Colon (tissue), 2 donors: Measurements from ENCODE around the gene SBDS.
"Not testable (repeated sequence)": the region's sequence is repeated elsewhere in the genome, so short reads cannot be mapped to it uniquely, and the experiment has no call there.

Experiments
- FAIRE-seq: peaks from 2 replicates; lab custom pipeline; 2012; peaks lifted over from hg19 to GRCh38; lab: Jason Lieb, UNC
- donor health status: control.
- donor health status: control.

SBDS gene

DNA sequence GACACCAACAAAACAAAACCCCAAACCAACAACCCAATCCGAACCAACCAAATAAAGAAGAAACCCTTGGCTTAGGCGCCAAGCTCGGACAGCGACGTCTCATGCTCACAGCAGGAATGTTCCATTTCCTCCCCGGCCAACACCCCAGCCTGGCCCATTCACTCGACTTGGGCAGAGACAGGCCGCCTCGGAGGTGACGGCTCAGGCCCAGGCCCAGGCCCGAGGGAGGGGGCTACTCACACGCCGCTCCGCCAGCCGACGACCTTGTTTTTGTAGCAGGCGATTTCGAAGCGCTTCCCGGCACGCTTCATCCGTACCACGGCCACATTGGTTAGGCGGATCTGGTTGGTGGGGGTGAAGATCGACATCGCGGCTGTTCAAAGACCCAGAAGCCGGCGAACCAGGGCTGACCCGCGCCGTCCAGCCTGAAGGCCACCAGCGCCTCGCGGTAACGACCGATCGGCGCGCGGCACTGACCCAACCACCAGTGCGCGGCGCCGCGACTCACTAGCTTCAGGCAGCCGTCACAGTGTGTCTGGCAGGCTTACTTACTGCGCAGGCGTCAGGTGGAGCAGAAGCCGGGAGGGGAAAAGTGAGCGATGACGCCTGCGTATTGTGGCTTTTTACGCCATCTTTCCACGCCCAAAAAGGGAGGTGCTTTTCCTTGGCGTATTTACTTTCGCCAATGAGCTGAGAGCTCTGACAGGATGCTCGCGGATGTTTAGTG is at the start of gene SBDS:
Gene SBDS, minus strand, starts transcription at position 537 of the 727 bp plus-strand sequence. Its CDS starts 169 bp downstream, at position 368.
- FAIRE-seq = peak; percentile 94

- FAIRE-seq = not testable (repeated sequence)
These were observed 48.2 kb upstream of the SBDS start for GRCh38 chr7:67043559-67043930.

DNA sequence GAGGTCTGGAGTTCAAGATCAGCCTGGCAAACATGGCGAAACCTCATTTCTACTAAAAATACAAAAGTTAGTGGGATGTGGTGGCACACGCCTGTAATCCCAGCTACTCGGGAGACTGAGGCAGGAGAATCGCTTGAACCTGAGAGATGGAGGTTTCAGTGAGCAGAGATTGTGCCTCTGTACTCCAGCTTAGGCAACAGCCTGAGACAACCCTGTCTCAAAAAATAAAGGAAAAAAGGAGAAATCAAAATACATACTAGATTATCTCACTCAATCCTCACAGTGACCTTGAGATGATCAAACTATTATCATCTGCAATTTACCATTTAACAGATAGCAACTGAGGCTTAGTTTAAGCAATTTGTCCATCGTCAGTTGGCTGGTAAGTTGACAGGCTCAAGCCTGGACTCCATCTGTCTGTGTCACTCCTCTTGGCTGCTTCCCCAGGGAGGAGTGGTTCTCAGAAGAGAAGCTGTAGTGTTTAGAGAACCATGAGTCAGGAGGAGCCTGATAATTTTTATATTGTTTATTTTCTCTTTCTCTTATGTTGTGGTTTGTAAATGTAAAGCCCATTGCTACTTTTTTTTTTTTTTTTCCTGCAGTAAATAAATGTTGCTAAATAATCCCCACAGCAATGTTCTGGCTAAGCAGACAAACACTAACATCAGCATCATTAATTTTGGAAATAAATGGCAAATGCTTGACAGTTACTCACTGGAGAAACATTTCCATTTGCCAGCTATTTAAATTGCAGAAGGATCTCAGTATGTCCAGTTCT is 47.6 kb upstream of the SBDS start:
- not testable (repeated sequence) for FAIRE-seq

DNA sequence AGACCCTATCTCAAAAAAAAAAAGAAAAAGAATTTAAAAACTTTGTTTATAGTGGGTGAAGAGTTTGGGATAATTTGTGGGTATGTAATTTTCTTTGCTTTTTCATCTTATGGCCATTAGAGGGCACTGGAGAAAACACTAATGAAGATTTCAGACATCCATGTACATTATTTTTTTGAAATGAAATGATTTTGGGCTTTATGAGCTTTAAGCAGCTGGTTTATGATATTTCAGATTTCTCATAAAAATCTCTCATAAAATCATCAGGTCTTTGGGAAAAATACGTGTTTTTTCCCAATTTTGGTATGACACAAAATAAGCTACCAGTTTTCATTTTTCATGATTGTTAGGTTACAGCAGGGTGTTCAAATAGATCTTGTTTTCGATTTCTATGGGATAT is 45.4 kb upstream of the SBDS start:
- peak; percentile 45 for FAIRE-seq

DNA sequence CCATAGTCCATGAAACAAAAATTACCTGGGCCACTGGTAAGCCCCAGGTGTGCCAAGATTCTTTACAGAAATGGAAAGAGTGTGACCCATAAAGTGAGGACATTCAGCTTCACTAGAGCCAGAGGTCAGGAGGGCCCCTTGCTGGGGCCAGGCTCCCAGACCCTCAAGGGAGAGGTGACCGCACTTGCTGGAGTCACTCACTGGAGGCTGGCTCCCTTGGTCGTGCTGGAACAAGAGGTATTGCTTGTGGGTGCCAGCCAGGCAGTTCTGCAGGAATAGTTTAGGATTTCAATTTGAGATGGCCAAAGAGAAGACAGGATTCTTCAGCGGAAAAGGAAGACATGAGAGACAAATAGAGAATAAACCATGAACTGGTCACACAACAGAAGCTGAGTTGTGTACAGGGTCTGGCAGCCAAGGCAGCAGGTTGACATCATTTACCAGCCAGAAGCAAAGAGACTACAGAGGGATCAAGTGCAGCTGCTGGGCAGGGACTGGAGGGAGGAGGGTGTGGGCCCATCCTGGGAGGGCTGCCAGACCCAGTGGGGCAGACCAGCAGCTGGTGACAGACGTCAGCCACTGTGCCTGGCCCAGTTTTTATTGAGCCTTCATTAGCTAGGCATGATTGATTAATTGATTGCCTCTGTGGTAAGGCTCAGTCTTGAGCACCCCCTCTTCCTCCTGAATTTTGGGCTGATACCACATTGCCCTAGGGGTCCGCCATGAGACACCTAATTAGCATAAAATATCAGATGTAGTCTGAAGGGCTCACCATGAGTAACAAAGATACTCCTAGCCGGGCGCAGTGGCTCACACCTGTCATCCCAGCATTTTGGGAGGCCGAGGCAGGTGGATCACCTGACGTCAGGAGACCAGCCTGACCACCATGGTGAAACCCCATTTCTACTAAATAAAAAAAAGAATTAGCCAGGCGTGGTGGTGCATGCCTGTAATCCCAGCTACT is 41.3 kb upstream of the SBDS start:
- FAIRE-seq = not testable (repeated sequence)

- FAIRE-seq = no peak
These were observed 37.9 kb upstream of the SBDS start for GRCh38 chr7:67033251-67033650.

- FAIRE-seq = not testable (repeated sequence)
These were observed 36.3 kb upstream of the SBDS start for GRCh38 chr7:67031685-67032084.

DNA sequence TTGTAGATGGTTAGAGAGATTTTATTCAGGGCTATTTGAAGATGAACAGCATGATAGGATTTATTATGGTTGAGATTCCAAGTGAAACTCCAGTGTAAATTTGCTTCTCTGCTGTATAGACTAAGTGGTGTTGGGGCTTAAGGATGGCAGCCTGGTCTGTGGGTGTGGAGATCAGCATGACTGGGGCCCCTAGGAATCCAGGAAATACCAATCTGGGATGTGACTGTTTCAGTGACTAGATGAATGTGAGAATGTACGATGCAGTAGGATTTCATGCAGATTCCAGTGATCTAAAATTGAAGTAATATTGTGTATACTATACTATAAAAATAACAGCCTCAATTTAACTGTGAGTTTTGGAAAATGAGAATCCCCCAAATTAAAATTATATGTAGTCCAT is 30.1 kb upstream of the SBDS start:
- FAIRE-seq = not testable (repeated sequence)

DNA sequence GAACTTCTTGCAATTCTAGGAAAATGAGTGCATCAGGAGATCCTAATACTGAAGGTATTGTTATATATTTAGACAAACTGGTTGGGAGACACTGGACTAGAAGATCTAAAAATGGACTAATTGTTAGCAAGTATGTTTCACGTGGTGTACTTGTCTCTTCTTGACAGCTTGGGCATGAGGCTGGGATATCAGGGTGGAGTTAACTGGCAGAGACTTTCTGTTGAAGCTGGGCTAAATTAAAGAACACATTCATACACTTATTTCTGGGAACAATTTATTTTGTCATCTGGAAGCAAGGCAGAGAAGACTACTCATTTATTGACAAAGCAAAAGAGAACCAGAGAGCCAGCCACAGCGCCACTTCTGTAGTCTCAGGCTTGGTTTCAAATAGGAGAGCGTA is 27.1 kb upstream of the SBDS start:
- FAIRE-seq = no peak

GRCh38 chr7:67021260-67021659 is 25.9 kb upstream of the SBDS start:
- no peak for FAIRE-seq

GRCh38 chr7:67019562-67020390 is 24.4 kb upstream of the SBDS start:
- FAIRE-seq = no peak

GRCh38 chr7:67018940-67019339 is 23.6 kb upstream of the SBDS start:
- FAIRE-seq = no peak

DNA sequence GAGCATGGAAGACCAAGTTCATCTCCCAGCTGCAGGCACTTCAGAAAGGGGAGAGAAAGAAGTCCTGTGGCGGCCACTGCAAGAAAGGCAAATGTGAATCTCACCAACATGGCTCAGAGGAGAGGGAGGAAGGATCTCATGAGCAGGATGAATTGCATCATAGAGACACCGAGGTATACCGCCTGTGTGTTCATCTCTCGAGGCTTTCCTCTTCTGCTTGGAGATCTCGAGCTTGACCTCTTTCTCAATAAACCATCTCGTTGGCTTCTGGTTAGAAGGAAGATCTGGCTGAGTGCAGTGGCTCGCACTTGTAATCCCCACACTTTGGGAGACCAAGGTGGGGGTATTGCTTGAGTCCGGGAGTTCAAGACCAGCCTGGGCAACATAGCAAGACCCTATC is 22.6 kb upstream of the SBDS start:
- not testable (repeated sequence) for FAIRE-seq

- not testable (repeated sequence) for FAIRE-seq
These were observed 18.8 kb upstream of the SBDS start for GRCh38 chr7:67014076-67014622.

- not testable (repeated sequence) for FAIRE-seq
These were observed 14.3 kb upstream of the SBDS start for GRCh38 chr7:67009677-67010076.

GRCh38 chr7:67008260-67008659 is 12.9 kb upstream of the SBDS start:
- no peak for FAIRE-seq

DNA sequence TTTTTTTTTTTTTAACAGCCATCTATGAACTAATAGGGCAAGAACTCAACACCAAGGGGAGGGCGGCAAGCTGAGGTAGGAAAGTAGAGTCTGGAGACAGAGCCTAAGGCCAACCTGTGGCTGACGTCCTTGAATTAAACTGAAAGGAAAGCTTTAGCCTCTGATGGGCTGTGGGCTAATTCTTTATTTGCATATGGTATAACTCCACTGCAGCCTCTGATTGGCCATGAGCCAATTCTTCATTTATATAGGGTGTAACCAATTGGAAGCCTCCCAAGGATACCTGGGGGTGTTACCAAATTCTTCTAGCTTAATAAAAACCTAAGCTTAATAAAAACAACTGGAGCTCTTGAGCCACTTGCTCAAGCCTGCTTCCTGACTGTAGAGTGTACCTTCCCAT is 11.6 kb upstream of the SBDS start:
- FAIRE-seq = no peak

- FAIRE-seq = not testable (repeated sequence)
These were observed 8.8 kb upstream of the SBDS start for GRCh38 chr7:67004145-67004544.

- not testable (repeated sequence) for FAIRE-seq
These were observed 5.3 kb upstream of the SBDS start for GRCh38 chr7:67000601-67001258.

DNA sequence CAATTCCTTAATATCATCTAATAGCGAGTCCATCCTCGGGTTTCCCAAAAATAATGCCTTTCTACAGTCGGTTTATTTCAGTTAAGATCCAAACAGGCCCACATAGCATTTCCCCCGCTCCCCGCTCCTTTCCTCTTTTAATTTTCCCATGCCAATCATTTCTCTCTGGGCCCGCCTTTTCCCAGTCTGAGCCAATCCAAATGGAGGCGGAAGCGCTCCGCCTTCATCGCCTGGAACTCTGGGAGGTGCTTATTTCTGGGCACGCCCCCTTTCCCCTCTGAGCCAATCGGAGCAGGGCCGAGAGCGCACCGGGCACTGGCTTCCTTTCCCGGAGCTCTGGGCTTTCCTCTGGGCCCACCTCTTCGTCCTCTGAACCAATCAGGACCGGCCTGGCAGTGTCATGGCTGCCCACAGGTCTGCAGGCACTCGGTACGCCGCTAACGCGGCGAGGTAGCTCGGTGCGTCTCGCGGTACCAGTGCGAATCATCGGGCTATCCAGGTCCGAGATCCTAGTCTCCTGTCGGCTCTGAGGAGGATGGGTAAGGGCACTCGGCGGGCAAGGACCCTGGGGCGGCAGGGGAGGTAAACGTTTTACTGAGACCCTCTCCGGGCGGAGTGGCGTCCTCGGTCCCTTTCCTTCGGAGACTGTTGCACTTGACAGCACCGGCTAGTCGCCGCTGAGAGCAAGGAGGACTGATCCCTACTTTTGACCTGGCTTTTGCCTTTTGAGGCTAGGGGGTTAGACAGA is 1.2 kb upstream of the SBDS start, which contains the start of gene TYW1:
Gene TYW1, plus strand, starts transcription at position 390 of the 748 bp plus-strand sequence. Its CDS starts 146 bp downstream, at position 536.
- FAIRE-seq = peak; percentile 75
